Subcutaneous adipose tissue (tissue), 4 donors: ENCODE results near the gene CLK4. TPM values are rescaled to one million over a fixed set of nuclear protein-coding genes. Genes with fewer than 3 reads are reported as not detected.

Experiments used
- CTCF ChIP-seq: fragments of 450-650 bp; IDR thresholded peaks from one replicate; pipeline ENCODE4 v1.5.1; 2016; ENCODE audit warnings: low read depth, mild to moderate bottlenecking, control low read depth, antibody characterized with exemption, moderate library complexity
- total RNA-seq, 4 donors: library from RNA; depleted of rRNA; stranded (reverse); fragments of >200 nt; gene quantifications; one replicate each; pipeline ENCODE4 v1.1.0, GENCODE V29; 2016

Gene CLK4
- total RNA-seq, 4 donors from 2014 or later: 51.7 to 67.2 (median 59.7) TPM

- TF ChIP-seq CTCF: no peak
Observed at GRCh38 chr5:178668579-178668978, 41.7 kb upstream of the CLK4 start.

GRCh38 chr5:178667688-178668087 lies 40.8 kb upstream of the CLK4 start:
- no peak for TF ChIP-seq CTCF

- TF ChIP-seq CTCF: no peak
Observed at GRCh38 chr5:178667101-178667500, 40.3 kb upstream of the CLK4 start.

- no peak for TF ChIP-seq CTCF
Observed at GRCh38 chr5:178664141-178664540, 37.3 kb upstream of the CLK4 start.

- TF ChIP-seq CTCF: no peak
Observed at GRCh38 chr5:178662541-178662860, 35.7 kb upstream of the CLK4 start.

GRCh38 chr5:178661836-178662540 lies 35.1 kb upstream of the CLK4 start:
- no peak for TF ChIP-seq CTCF

- no peak for TF ChIP-seq CTCF
Observed at GRCh38 chr5:178651046-178651810, 24.4 kb upstream of the CLK4 start.
